Measurements from ENCODE around the gene NTMT1.

DNA sequence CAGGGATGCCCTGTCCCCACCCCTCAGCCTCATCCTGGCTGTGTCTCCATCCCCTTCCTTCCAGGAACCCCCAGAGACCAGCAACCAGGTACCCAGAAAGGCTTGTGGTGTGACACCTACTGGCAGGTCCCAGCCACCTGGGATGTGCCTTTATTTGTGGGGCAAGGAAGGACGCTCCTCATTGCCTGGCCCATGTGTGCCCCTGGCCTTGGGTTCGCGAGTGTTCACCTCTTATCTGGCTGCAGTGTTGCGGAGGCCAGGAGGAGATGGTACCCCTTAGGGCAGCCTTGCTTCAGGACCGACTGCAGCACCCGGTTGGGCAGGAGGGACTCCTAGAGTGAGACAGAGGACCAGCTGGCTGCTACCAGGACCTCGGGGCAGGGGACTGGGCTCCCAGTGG, 13.8 kb upstream of the NTMT1 start:
- TF ChIP-seq, protein P1, sequence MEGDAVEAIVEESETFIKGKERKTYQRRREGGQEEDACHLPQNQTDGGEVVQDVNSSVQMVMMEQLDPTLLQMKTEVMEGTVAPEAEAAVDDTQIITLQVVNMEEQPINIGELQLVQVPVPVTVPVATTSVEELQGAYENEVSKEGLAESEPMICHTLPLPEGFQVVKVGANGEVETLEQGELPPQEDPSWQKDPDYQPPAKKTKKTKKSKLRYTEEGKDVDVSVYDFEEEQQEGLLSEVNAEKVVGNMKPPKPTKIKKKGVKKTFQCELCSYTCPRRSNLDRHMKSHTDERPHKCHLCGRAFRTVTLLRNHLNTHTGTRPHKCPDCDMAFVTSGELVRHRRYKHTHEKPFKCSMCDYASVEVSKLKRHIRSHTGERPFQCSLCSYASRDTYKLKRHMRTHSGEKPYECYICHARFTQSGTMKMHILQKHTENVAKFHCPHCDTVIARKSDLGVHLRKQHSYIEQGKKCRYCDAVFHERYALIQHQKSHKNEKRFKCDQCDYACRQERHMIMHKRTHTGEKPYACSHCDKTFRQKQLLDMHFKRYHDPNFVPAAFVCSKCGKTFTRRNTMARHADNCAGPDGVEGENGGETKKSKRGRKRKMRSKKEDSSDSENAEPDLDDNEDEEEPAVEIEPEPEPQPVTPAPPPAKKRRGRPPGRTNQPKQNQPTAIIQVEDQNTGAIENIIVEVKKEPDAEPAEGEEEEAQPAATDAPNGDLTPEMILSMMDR (IDR thresholded peaks at IDR 0.05): no peak
- TF ChIP-seq POLR2A (IDR thresholded peaks at IDR 0.05): no peak
- TF ChIP-seq POLR2AphosphoS5 (IDR thresholded peaks at IDR 0.05; ENCODE audit: insufficient read depth in 1 of 2, low read depth in 1 of 2): no peak
